Measurements from ENCODE around the gene CD44.

CD44 gene

GRCh38 chr11:35112056-35112845, 26.7 kb upstream of the CD44 start:
- no peak for DNase-seq

GRCh38 chr11:35112846-35113105, 26.2 kb upstream of the CD44 start:
- no peak for DNase-seq

- DNase-seq = no peak
Observed at GRCh38 chr11:35114906-35115687, 23.9 kb upstream of the CD44 start.

DNA sequence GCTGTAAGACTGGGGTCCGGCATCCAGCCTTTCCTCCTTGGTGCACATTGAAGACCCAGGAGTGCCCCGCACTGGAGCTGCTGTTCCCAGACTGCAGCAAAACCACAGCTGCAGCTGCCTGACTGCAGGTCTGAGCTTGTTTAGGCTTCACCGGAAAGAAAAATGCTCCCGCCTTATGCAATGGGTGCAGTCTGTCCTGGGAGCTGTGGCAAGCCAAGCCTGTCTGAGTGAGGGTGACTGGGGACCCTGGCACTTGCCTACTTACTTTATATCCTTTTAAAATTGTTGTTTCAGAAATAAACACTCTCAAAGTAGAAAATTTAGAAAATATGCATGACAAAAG, 23.3 kb upstream of the CD44 start:
- DNase-seq = no peak

GRCh38 chr11:35116245-35116644, 22.7 kb upstream of the CD44 start:
- DNase-seq = no peak

GRCh38 chr11:35116762-35117640, 22.0 kb upstream of the CD44 start:
- no peak for DNase-seq

GRCh38 chr11:35118906-35119305, 20.1 kb upstream of the CD44 start:
- no peak for DNase-seq

DNA sequence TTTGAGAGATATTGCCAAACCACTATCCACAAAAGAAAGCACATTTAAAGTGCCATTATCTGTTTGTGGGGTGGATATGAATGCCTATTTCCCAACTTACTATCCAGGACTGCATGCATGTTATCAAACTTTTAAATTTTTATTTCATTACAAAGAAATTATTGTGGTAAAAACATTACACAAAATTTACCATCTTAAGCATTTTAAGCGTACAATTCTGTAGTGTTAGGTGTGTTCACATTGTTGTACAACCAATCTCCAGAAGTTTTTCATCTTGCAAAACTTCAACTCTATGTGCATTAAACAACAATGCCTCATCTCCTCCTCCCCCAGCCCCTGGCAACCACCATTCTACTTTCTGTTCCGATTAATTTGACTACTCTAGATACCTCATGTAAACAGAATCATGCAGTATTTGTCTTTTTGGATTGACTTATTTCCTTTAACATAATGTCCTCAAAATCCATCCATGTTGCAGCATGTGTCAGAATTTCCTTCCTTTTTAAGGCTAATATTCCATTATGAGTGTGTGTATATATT, 17.6 kb upstream of the CD44 start:
- no peak for DNase-seq

- DNase-seq = no peak
Observed at GRCh38 chr11:35122308-35122707, 16.7 kb upstream of the CD44 start.

DNA sequence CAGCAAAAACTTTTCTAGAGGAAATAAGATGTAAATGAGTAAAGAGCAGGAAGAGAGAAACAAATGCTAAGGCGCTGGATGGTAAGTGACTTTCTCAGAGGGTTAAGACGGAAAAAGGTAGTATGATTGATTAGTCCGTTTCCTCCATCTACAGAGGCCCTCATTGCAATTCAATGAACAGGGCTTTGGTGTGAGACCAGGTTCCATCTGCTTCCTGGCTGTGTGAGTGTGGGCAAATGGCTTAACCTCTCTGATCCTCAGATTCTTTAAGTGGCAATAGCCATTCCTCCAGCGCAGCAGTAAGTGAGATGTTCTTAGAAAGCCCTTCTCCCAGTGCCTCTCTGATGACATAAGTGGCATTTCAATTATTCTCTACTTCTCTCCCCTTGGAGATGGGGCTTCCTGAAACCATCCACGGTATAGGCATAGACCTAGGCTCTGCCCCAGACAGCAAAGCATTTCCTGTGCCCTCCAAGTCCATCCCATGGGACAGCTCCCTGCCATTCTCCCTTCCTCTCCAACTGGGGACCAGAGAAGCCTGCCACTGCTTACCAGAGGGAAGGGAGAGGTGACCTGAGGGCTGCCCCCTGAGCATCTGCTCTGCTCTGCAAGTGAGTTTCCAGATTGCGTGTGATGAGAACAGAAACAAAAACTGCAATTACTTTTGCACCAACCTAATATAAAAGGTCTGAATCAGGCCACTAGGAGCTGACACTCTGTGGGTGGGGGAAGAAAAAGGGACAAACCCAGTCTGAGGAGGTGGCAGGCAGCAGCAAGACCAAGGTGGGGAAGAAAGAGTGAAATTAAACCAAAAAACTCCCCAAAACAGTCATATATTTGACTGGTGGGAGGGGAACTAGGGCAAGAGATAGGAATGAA, 12.7 kb upstream of the CD44 start:
- DNase-seq = no peak

DNA sequence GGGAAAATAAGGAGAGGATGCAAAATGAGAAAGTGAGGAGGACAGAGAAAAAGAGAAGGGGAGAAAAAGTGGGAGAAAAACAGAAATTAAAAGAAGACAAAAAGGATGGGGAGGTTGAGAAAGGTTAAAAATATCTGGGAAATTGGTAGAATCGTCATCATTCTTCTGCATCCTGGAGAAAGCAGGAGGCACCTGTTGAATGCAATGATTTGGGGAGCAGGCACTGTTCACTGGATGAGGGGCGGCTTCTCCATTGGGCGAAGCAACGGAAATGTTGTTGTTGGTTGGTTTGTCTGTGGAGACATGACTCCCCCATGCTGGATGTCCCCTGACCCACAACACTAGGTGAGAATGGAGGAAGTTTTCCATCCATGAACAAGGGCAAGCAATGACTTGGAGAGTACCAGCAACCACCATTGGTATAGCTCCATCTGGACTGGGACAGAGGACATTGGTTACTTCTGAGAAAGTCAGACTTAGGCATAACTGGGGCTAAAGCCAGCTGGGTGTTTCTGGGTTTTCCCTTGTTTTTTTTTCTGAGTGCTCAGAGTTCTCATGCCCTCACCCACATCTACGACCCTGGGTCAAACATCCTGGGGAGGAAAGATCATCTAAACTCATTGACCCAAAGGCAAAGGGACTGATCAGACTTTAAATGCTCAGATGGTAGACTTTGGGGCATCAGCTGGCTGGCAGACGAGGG, 11.9 kb upstream of the CD44 start:
- no peak for DNase-seq

GRCh38 chr11:35127619-35128018, 11.4 kb upstream of the CD44 start:
- DNase-seq = no peak

DNA sequence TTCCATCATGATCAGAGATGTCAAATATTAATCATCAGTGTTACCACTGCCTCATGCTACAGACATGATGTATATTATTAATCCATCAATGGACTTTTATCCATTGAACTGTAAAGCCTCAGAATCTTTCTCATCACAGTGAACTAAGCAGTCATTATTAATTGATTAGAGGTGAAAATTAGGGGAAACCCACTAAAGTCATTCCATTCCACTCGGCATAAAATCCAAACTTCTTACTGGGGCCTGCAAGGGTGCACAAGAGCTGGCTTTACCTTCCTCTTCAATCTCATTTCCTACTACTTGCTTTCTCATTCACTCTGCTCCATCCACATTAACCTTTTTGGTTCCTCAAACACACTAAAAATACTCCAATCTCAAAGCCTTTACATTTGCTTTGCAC, 7.9 kb upstream of the CD44 start:
- DNase-seq = no peak

DNA sequence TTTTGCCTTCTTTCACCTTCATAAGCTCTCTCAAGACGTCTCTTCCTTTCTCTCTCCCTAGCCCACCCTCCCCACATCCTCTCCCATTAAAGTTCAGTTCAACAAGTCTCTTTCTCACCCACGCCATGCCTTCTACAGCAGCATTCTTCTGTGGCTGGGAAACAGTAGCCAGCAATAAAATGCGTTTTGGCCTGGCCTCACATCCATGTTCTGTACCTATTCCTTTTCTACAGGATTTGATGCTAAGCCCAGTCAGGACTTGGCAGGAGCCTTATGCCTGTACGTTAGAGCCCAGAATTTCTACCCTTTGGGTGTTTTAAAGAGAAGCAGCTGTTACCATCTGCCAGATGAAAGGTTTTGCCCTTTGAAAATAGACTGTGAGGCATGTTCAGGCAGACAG, 7.1 kb upstream of the CD44 start:
- DNase-seq = no peak

GRCh38 chr11:35133656-35134055, 5.3 kb upstream of the CD44 start:
- DNase-seq = no peak

DNA sequence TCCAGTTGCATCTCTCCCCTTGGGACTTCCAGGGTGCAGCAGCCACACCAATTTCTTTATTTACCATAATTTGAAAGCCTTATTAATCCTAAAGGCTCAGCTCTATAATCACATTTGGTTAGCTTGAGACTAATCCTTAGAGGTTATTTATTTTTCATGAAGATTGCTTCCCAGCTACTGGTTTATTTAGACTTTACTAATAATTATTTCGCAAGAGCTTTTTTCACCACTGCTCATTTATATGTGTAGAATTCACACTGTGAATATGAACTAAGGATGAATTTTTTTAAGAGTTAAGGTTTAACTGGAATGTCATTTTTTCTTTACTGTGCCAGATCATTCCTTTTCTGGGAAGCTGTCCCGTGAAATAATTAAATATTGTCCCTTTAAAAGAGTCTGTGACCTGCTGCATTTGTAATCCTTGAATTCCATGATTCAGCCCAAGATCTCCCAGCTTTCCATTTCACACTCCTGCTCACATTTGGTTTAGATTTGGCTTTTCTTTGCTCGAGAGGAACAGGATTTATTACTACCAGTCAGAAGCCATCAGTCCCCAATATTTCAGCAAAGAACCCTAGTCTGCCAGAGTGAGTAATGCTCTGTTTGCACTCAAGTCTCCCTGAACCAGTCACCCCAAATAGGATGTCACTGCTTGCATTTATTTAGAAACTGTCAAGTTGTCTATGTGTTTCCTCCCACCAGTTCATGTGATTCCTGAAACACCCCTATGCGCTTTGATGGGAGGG, 4.4 kb upstream of the CD44 start:
- no peak for DNase-seq

GRCh38 chr11:35135222-35135621, 3.7 kb upstream of the CD44 start:
- DNase-seq = no peak

GRCh38 chr11:35136311-35136710, 2.7 kb upstream of the CD44 start:
- DNase-seq = no peak

DNA sequence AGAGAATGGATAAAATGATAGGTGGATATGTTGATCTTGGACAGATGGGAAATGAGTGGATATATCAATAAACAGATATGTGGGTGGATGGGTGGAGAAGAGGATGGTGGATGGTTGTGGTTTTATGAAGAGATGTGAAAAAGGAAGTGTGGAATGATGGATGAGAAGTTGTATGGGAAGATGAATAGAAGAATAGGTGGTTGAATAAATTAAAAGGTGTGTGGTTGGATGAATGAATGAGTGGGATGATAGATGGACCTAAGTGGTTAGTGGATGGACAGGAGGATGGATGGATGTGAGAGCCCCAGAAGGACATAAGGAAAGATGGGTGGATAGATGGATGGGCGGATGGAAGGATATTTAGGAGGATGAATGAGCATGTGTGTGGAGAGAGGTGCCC, 913 bp upstream of the CD44 start:
- no peak for DNase-seq

- no peak for DNase-seq
Observed at GRCh38 chr11:35138606-35138942, 397 bp upstream of the CD44 start.

All from right kidney (tissue), 1 donor.